GM12865 (cell line): ENCODE data around the gene IL1RAP.

ENCODE experiments used
- DNase-seq: peaks from one replicate; pipeline ENCODE4 v3.0.0; 2010; ENCODE audit warnings: low read depth
- H3K4me3 ChIP-seq: 2 replicates; pipeline ENCODE4 v1.5.1; 2011; ENCODE audit warnings: mild to moderate bottlenecking, low read depth, low read length, control low read depth
- TF ChIP-seq, protein P1 (sequence below): IDR thresholded peaks from 2 replicates; pipeline ENCODE4 v1.5.1; 2011; ENCODE audit warnings: low read length, control low read depth, low read depth, inconsistent platforms; ENCODE audit not compliant: insufficient read depth; ENCODE audit errors: missing control alignments

Gene IL1RAP

DNA sequence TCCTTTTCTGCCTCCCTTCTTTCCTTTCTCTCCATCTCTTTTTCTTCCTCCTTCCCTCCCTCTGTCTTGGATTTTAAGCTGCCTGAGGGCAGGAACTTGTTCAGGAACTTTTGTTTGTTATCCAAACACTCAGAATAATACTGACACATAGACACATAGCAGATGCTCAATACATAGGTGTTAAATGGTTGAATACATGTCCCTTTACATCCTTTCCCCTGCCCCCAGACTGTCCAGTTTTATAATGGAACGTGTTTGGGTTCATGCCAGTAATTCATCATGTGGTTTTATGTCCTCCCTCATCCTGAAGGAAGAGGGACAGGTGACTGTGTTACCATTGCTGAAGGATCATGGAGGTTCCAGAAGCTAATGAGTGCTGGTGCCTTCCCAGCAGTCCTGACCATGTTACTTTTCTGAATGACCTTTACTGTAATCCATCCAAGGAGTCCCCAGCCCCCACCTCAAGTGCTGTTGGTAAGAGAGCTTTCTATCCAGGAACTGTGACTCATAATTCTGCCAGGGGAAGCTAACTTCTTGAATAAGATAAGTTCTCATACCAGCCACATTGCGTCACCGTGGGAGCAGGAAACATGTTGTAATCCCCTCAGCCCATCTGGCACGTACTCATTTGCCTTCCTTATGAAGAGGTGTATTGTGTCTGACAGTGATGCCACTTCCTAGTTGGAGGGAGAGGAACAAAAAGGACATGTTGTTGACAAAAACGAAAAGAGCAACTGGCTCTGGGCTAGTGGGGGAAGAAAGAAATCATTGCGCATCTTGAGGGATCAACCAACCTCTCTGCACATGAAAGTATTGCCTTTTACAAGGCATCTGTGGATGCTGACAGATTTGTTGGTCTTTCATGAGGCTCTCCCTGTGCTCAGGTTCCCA, 52.4 kb downstream of the IL1RAP start:
- no peak overlapping the region for H3K4me3 ChIP-seq
- peak; percentile 4 for DNase-seq
- TF ChIP-seq, protein P1, sequence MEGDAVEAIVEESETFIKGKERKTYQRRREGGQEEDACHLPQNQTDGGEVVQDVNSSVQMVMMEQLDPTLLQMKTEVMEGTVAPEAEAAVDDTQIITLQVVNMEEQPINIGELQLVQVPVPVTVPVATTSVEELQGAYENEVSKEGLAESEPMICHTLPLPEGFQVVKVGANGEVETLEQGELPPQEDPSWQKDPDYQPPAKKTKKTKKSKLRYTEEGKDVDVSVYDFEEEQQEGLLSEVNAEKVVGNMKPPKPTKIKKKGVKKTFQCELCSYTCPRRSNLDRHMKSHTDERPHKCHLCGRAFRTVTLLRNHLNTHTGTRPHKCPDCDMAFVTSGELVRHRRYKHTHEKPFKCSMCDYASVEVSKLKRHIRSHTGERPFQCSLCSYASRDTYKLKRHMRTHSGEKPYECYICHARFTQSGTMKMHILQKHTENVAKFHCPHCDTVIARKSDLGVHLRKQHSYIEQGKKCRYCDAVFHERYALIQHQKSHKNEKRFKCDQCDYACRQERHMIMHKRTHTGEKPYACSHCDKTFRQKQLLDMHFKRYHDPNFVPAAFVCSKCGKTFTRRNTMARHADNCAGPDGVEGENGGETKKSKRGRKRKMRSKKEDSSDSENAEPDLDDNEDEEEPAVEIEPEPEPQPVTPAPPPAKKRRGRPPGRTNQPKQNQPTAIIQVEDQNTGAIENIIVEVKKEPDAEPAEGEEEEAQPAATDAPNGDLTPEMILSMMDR: no peak

DNA sequence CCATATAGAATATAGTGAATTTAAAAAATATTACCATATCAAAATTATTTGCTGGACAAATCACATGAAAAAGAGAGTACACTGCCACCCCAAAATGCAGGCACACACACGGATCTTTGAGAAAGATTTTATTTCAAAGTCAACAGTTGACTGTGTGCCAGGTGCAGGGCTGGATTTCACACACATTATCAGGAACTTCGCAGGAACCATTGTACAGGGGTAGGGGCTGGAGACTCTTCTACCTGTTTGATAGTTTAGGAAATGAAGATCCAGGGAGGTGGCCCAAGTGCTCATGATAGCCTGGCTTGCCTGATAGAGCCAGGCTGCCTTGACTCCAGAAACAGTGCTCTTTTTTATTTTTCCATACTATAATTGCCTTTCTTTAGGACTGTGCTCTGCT, 54.2 kb downstream of the IL1RAP start:
- TF ChIP-seq, protein P1: no peak

DNA sequence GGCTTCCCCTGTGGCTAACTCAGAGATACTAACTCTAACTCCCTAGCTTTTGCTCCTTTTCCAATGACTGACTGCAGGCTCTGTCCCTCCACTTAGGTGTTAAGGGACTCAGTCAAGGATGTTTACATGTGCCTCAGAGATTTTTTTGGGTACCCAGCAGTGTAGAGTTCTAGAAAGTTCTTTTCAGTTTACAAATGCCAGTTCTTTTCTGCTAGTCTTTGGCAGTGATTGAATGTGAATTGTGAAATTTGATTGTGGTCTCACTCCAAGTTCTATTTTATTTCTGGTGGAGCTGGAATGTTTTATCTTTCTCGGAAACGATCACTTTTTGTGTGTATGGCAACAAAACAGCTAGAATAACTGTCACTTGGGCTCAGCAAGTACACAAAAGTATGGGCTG, 60.6 kb downstream of the IL1RAP start:
- no peak for DNase-seq
- TF ChIP-seq, protein P1: no peak
- H3K4me3 ChIP-seq: no peak overlapping the region

More for the DNA sequence above, 54.2 kb downstream of the IL1RAP start:
- DNase-seq: no peak
- no peak overlapping the region for H3K4me3 ChIP-seq

DNA sequence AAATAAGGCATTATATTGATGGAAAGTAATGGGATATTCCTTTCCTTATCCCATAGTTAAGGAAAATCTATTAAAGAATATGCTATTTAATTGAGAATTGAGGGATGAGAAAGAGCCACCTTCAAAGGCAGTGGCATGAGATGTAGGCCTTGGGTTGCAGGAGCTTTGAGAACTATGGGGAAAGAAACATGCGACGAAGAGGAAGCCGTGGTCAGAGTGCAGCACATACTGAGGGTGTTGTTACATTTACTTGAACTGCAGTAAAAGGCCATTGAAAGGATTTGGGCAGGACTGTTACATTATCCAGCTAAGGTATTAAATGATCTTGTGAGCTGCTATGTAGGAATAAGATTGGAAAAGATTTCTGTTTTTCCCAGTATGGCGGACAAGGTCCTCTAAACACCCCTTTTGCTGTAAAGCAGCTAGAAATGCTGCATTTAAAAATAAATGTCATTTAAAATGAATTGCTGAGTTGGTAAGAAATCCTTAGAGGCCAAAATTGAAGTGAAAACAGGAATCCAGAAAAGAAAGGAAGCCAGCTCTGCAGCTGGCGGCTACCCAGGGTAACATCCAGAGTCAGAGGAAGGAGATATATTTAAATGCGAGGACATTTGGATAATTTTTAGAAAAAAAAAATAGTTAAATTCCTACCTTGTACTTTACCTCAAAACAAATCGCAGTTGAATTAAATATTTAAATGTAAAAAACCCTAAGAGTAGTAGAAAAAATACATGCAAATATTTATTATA, 61.7 kb downstream of the IL1RAP start:
- TF ChIP-seq, protein P1: no peak
- H3K4me3 ChIP-seq: no peak overlapping the region
- DNase-seq: no peak

DNA sequence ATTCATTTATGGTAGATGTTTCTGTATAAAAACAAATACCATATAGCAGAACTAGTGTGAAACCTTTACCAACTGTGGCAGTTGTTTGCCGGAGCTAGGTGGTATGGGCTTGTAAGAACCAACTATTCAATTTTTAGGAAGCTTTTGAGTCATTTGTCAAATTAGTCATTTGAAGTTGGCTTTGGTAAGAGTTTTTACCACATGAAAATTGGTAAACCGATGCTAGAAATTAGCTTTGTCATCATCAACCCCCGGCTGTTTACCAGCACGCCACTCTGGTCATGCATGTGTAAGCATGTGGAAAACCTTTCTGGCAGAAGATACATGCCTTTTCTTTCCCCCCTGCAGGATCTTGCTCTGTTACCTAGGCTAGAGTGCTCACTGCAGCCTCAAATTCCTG, 63.3 kb downstream of the IL1RAP start:
- no peak for DNase-seq
- H3K4me3 ChIP-seq: no peak overlapping the region
- TF ChIP-seq, protein P1: no peak

DNA sequence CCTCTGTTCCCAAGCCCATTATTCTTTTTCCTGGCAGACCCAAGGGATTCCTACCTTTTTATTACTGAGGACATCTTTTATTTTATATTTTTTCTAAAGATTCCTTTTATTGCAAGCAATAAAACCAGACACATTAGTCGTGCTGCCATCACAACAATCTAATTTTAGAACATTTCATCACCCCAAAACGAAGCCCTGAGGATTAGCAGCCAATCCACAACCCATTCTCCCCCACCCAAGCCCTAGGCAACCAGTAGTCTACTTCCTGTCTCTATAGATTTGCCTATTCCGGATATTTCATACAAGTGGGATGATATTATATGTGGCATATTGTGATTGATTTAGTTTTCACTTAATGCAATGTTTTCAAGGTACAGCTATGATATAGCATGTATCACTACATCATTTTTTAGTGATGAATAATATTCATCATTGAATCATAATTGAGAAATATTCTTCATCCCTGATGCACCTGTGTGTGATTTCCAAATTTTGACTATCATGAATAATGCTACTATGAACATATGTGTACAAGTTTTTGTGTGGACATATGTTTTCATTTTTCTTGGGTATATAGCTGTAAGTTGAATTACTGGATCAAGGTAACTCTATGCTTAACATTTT, 65.7 kb downstream of the IL1RAP start:
- H3K4me3 ChIP-seq: no peak overlapping the region
- TF ChIP-seq, protein P1: no peak
- DNase-seq: no peak
